DND-41 (cell line): ENCODE measurements around the gene ZHX3.

Experiments used
- EZH2 ChIP-seq: IDR thresholded peaks from 3 replicates; pipeline ENCODE4 v1.6.1; 2012; ENCODE audit warnings: borderline replicate concordance, low read depth, mild to moderate bottlenecking, moderate library complexity, low read length, inconsistent platforms; ENCODE audit not compliant: severe bottlenecking
- TF ChIP-seq, protein P1 (sequence below): IDR thresholded peaks from 2 replicates; pipeline ENCODE4 v1.5.1; 2012; ENCODE audit warnings: borderline replicate concordance, low read length, moderate library complexity, mild to moderate bottlenecking; ENCODE audit not compliant: poor library complexity, severe bottlenecking; ENCODE audit errors: extremely low read depth

DNA sequence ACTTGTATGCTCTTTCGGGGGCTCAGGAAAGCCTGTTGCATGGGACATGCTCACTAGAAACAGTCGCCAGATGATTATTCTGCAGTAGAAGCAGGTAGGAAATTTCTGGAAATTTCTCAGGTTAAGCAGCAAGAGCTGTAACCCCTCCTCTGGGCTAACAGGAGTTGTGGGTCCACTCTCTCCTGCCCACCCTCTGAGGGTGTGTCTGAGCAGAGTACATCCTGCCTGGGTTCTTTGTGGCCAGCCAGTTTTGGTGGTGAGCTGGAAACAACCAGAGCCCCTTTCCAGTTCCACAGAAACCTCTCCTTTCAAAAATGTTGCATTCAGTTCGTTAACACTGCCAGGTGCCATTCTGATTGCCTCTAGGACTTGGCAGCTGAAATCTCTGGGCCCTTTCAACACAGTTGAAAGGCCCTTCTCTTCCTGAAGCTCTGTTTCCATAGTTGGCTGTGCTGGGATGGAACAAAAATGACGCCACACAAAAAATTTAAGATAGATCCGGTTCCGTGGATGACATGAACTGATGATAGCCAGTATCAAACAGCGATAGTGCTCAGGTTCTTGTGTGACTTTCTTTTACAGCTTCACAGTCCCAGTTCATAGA lies 141.7 kb downstream of the ZHX3 start:
- TF ChIP-seq EZH2, result no peak
- TF ChIP-seq, protein P1, sequence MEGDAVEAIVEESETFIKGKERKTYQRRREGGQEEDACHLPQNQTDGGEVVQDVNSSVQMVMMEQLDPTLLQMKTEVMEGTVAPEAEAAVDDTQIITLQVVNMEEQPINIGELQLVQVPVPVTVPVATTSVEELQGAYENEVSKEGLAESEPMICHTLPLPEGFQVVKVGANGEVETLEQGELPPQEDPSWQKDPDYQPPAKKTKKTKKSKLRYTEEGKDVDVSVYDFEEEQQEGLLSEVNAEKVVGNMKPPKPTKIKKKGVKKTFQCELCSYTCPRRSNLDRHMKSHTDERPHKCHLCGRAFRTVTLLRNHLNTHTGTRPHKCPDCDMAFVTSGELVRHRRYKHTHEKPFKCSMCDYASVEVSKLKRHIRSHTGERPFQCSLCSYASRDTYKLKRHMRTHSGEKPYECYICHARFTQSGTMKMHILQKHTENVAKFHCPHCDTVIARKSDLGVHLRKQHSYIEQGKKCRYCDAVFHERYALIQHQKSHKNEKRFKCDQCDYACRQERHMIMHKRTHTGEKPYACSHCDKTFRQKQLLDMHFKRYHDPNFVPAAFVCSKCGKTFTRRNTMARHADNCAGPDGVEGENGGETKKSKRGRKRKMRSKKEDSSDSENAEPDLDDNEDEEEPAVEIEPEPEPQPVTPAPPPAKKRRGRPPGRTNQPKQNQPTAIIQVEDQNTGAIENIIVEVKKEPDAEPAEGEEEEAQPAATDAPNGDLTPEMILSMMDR, result no peak
